HEK293T (cell line): ENCODE data around the gene ZIC4.

Experiments
- NFRKB ChIP-seq: fragments of 450-650 bp; IDR thresholded peaks from 2 replicates; pipeline ENCODE4 v1.6.1; 2016; ENCODE audit warnings: mild to moderate bottlenecking, moderate library complexity
- SP1 ChIP-seq: fragments of 450-650 bp; IDR thresholded peaks from 2 replicates; pipeline ENCODE4 v1.6.1; 2017

DNA sequence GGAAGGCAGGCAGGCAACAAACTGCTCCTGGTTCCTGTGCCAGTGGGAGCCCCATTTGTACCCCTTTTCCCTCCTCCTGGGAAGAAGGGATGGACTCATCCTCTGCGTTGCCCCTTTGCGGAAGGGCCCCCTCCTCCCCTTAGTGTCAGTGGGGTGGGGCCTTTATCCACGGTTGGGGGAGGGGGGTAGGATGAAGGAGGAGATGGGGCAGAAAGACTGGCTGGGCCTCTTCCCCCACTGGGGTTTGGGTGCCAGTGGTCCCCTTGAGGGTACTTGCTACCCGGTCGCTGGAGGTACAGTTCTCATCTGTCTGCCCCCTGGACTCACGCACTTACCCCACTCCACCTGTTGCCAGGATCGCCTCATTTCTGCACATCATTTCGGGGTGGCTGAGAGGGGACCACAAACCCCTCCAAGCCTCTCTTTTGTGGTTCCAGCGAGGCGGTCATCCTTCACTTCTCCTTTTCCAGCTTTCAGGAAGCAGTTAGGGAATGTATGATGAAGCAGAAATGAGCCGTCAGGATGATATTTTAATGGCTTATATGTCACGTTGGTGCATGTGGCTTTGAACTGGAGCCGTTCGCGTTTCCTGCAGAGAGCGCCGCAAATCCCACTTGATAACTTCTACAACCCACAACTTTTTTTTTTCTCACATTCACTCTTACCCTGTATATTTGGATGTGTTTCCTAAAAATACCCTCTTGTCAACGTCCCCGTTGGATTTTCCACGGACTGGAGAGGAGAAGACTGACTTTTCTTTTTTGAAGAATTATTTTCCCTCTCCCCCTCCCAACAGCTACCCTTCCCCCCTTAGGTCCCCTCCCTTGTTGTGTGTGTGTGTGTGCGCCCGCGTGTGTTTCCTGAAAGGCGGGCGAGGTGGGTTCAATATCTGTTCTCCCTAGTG, at the start of gene ZIC4:
- no peak for TF ChIP-seq NFRKB
- TF ChIP-seq SP1: no peak
